Lower leg skin (tissue), 3 donors: ENCODE data around the gene ASIC3.

Experiments used
- POLR2A ChIP-seq, 2 donors: fragments of 450-650 bp; IDR thresholded peaks; one replicate each; pipeline ENCODE4 v1.6.1; 2016 to 2017; ENCODE audit warnings: antibody characterized with exemption in 2 of 2, mild to moderate bottlenecking in 1 of 2, moderate library complexity in 1 of 2
- TF ChIP-seq, protein P1 (sequence below), 3 donors: fragments of 450-650 bp; IDR thresholded peaks; one replicate each; pipeline ENCODE4 v1.5.1; 2016; ENCODE audit warnings: antibody characterized with exemption in 3 of 3, mild to moderate bottlenecking in 3 of 3, moderate library complexity in 2 of 3

DNA sequence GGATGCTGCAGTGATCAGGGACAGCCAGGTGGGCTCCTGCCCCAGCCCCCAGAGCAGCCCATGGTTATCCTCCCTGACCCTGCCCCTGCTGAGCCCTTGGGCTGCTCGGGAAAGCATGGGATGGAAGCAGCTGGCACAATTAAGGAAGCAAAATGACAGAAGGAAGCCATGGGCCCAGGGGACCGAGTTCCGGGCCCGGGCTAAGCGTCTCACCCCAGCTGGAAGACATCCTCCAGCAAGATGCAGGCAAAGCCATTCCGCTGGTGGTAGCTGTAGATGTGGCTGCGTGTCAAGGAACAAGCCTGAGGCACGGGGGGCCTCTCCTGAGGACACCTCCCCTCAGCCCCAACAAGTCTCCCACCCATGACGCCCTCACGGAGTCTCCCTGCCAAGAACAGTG lies 25.1 kb upstream of the ASIC3 start:
- TF ChIP-seq POLR2A (IDR thresholded peaks at IDR 0.05): no peak
- TF ChIP-seq, protein P1, sequence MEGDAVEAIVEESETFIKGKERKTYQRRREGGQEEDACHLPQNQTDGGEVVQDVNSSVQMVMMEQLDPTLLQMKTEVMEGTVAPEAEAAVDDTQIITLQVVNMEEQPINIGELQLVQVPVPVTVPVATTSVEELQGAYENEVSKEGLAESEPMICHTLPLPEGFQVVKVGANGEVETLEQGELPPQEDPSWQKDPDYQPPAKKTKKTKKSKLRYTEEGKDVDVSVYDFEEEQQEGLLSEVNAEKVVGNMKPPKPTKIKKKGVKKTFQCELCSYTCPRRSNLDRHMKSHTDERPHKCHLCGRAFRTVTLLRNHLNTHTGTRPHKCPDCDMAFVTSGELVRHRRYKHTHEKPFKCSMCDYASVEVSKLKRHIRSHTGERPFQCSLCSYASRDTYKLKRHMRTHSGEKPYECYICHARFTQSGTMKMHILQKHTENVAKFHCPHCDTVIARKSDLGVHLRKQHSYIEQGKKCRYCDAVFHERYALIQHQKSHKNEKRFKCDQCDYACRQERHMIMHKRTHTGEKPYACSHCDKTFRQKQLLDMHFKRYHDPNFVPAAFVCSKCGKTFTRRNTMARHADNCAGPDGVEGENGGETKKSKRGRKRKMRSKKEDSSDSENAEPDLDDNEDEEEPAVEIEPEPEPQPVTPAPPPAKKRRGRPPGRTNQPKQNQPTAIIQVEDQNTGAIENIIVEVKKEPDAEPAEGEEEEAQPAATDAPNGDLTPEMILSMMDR (IDR thresholded peaks at IDR 0.05): no peak
